Measurements from ENCODE around the gene RHOJ.
"Not testable (repeated sequence)": the region's sequence is repeated elsewhere in the genome, so short reads cannot be mapped to it uniquely, and the experiment has no call there.

RHOJ gene

DNA sequence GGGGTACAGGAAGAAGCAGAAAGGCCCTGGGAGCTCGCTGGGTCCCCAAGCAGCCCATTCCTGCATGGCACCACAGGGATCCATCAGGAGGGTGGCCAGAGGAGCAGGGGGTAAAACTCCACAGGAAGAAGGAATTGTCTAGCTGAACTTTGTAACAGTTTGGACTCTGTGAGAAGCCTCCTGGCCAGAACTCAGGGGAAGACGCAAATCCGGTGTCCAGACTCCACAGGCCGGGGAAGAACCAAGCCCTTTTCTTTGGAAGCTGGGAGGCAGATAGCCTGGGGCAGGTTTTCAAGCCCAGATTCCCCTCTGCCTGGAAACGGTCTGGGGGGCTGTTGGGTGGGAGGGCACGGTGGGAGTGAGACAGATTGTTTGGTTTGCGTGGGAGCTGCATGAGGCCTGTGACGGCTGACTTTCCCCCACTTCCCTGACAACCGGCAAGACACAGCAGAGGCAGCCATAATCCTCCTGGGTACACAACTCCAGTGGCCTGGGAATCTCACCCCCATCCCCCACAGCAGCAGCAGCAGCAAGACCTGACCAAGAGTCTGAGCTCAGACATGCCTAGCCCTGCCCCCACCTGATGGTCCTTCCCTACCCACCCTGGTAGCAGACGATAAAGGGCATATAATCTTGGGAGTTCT is 97.8 kb downstream of the RHOJ start:
- DNase-seq: no peak

DNA sequence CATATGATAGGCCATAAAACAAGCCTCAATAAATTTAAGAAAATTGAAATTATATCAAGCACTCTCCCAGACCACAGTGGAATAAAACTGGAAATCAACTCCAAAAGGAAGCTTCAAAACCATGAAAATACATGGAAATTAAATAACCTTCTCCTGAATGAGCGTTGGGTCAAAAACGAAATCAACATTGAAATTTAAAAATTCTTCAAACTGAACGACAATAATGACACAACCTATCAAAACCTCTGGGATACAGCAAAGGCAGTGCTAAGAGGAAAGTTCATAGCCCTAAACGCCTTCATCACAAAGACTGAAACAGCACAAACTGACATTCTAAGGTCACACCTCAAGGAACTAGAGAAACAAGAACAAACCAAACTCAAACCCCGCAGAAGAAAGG is 100.2 kb downstream of the RHOJ start:
- DNase-seq: not testable (repeated sequence)

DNA sequence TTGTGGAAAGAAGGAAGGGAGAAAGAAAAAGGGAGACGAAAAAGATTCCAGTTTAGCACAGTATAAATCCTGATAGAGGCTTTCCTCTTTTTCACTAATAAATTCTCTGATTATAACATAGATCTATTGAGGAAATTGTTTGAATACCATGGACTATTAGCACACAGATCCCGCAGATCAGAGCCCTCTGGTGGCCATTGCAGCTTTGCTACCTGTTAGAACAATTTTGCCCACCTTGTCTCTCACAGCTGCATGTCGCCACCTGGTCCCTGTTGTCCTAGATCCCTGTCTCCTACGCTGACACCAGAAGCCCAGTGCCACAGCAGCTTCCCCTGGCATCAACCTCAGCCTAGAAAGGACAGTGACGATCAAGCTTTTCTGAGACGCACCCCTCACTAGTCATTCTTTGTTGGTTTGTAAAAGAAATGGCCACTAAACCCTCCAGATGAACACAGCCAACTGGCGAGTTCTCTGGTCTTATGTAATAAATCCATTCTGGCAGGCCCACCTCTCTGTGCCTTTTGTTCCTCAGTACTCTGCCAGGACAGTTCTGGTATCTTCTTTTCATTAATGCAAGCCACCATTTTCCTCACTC is 104.6 kb downstream of the RHOJ start:
- DNase-seq: peak; percentile 10

DNA sequence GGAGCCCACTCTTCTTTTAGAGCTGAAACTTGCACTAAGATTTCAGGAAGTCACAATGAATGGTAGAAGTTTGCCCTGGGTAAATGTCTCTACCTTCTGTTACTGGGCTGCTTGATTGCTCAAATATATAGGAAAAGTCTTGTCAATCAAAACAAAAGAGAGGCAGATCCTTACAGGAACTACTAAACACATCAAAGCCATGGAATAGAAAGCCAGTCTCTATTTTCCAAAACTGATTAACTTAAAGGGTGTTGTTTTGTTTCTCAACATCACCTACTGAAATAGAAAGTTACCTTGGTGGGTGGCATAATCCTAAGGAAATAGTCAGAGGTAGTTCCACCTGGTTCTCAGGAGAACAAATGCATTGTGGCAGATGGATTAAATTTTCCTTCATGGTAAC is 114.6 kb downstream of the RHOJ start, which contains the start of gene GPHB5:
Gene GPHB5, minus strand, starts transcription at position 101 of the 400 bp plus-strand sequence. CDS start 1,086 bp downstream, outside the sequence.
- no peak for DNase-seq

DNA sequence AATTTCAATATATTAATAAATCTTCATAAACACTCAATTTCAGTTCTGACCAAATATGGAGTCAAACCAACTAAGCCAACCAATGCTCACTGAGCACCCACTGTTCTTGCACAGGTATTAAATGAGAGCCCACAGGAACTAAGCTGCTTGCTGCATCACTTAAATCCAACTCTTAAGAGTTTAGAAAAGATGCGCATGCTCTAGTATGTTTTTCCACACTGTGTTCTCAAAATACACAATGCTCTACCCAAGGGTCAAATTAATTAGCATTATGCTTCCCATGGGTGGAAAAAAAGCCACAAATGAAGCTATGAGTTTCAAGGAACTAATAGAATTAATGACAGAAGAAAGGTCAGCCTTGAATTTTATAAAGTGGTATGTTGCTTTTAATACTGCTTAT is 118.2 kb downstream of the RHOJ start:
- no peak for DNase-seq

DNA sequence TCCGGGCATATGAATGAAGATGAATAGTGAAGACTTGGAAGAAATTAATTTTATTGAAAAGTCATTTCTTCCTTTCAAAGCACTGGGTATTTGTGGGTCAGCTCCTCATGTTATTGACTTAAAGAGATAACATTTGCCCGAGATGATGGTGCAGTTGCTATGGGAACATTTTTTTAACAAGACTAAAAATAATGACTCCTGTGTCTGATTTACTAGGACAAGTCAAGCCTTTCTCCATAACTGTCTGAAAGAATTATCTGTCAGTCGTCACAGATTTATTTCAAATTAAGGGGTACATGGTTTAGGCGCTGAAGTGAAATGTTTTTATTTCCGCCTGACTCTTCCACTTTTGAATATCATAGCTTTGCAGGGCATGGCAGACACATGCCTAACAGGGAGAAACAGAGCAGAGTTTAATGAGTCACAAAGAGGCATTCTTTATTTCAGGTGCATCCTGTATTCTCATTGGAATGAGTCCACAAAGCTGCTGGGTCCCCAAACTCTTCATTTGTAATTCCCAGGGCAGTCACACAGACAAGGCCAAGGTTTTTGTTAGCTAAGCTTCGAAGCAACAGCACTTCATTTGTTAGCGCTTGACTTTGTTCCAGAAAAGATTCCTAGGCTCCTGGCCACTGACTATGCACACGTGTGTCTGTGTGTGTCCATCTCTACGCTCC is 118.8 kb downstream of the RHOJ start:
- DNase-seq: no peak

DNA sequence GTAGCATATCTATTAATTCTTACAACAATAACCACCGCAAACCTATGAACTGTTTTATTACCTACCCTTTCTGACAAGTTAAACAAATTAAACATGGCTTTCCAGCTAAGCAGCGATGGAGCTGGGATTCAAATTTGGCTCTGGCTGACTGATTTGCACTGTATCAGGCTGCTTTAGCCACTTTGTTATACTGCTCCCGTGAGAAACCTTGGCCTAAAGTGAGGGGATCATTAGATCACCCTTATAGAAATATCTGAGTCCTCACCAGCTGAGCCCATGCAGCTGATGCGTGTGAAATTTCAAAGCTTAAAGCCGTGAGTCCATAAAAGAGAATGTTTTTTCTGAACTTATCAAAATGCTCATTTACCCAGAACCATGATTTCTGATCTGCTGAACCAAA is 122.6 kb downstream of the RHOJ start:
- DNase-seq: no peak

DNA sequence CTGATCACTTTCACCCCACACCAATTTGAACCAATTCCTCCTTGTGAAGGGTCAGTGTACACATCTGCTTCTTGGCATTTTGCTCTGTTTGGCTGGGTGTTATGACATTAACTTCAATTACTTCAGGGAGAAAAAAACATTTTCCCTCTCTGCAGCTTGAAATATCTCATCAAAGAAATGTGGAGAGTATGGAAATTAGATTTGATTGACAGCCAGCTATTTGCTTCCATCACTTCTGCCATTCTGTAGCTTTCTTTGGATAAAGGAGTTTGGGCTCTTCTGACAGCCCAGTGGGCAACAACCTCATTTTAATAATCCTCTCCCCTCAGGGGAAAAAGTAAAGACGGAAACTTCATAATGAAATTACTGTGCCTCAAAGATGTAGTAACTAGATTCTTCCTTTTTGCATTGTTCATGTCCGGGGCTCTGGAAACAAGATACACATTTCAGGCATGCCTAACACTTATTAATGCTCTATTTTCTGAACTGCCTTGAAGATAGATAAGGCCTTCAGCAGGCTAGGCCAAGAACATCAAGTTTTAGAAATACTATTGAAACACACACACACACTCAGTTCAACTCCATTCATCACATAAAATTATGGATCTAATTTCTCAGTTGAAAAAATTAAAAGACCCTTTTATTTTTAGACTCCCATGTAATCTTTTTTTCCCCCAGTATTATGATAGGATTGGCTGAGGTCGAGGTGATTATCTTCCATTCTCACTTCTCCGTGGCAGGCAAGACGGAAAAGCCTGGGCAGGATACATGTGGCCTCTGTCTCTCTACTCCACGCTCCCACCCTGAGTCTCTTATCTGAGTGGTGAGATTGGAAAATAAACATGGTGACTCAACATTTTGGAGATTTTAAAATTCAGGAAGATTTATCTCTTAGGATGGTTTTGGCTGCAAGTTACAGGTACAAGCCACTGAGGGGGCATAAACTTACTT is 124.8 kb downstream of the RHOJ start:
- no peak for DNase-seq

DNA sequence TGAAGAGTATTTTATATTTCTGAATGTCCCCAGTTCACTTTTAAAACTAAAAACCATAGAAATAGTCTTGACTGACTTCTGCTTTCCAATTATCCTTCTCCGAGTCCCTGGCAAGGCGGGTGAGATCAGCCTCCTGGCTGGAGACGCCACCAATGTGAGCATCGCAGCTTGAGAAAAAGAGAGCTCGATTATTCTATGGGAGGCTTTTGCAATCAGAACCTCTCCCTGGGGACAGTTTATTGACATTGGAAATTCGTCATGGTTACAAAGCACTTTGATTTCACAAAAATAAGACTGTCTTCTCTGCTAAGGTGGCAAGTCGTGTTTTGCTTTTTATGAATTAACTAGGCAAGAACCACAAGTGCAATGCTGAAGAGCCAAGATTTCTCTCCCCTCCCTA is 138.1 kb downstream of the RHOJ start:
- DNase-seq: no peak

Measured in NCI-H446 treated with DMSO at 0.1 percent for 48 hours (cell line).